RWPE2 (cell line): ENCODE measurements around the gene PAXIP1.

Source experiments
- ATAC-seq: fragments of 200-7000 bp; cut with Tn5 transposase; 3 replicates; pipeline ENCODE4 v1.9.1; 2021; ENCODE audit warnings: low read depth
- DNase-seq: peaks from one replicate; pipeline ENCODE4 v3.0.0-alpha.2; 2020; ENCODE audit warnings: low spot score
- H3K27ac ChIP-seq: fragments of 450-650 bp; 2 replicates; pipeline ENCODE4 v1.5.1; 2017; ENCODE audit warnings: mild to moderate bottlenecking; ENCODE audit not compliant: poor library complexity, severe bottlenecking
- H3K27me3 ChIP-seq: fragments of 250-450 bp; sonication (Bioruptor Pico); 2 replicates; pipeline ENCODE4 v1.5.1; 2021; ENCODE audit warnings: mild to moderate bottlenecking, moderate library complexity; ENCODE audit not compliant: insufficient read depth, poor library complexity, severe bottlenecking
- H3K36me3 ChIP-seq: fragments of 250-450 bp; sonication (Bioruptor Pico); 2 replicates; pipeline ENCODE4 v1.5.1; 2020; ENCODE audit warnings: low read depth, mild to moderate bottlenecking, moderate library complexity
- H3K4me1 ChIP-seq: fragments of 250-450 bp; sonication (Bioruptor Pico); 2 replicates; pipeline ENCODE4 v1.5.1; 2021; ENCODE audit warnings: mild to moderate bottlenecking, moderate library complexity; ENCODE audit not compliant: insufficient read depth, poor library complexity, severe bottlenecking
- H3K4me3 ChIP-seq: fragments of 250-450 bp; sonication (Bioruptor Pico); 2 replicates; pipeline ENCODE4 v1.5.1; 2021; ENCODE audit warnings: mild to moderate bottlenecking, moderate library complexity; ENCODE audit not compliant: severe bottlenecking
- H3K9me3 ChIP-seq: fragments of 250-450 bp; sonication (Bioruptor Pico); 2 replicates; pipeline ENCODE4 v1.5.1; 2021; ENCODE audit warnings: mild to moderate bottlenecking, moderate library complexity; ENCODE audit not compliant: severe bottlenecking
- TF ChIP-seq, protein P1 (sequence below): fragments of 450-650 bp; IDR thresholded peaks from one replicate; pipeline ENCODE4 v1.5.1; 2017; ENCODE audit warnings: mild to moderate bottlenecking, moderate library complexity; ENCODE audit not compliant: poor library complexity, severe bottlenecking

Gene PAXIP1

DNA sequence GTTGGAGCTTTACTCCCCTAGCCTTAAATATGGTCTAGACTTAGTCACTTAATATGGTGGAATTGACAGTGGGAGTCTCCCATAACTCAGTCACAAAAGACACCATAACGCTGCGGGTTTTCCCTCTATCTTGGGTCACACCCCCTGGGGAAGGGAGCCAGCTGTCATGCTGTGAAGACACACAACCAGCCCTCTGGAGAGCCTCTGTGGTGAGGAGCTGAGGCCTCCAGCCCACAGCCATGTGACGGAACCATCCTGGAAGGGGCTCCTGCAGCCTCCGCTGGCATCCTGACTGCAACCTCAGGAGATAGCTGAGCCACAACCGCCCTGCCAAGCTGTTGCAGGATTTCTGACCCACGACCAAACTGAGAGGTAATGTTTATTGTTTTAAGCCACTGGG is 37.9 kb downstream of the PAXIP1 start:
- TF ChIP-seq, protein P1, sequence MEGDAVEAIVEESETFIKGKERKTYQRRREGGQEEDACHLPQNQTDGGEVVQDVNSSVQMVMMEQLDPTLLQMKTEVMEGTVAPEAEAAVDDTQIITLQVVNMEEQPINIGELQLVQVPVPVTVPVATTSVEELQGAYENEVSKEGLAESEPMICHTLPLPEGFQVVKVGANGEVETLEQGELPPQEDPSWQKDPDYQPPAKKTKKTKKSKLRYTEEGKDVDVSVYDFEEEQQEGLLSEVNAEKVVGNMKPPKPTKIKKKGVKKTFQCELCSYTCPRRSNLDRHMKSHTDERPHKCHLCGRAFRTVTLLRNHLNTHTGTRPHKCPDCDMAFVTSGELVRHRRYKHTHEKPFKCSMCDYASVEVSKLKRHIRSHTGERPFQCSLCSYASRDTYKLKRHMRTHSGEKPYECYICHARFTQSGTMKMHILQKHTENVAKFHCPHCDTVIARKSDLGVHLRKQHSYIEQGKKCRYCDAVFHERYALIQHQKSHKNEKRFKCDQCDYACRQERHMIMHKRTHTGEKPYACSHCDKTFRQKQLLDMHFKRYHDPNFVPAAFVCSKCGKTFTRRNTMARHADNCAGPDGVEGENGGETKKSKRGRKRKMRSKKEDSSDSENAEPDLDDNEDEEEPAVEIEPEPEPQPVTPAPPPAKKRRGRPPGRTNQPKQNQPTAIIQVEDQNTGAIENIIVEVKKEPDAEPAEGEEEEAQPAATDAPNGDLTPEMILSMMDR, result no peak
- H3K4me1 ChIP-seq, result no peaks in the 10 kb centered on the region
- ATAC-seq (no peak), DNase-seq (no peak)
- H3K4me3 ChIP-seq, result no peak overlapping the region
- peaks cover 97% of the 10 kb centered on the region for H3K36me3 ChIP-seq
- H3K27ac ChIP-seq, result no peak overlapping the region
- H3K27me3 ChIP-seq, result no peaks in the 10 kb centered on the region
- H3K9me3 ChIP-seq, result no peaks in the 10 kb centered on the region

DNA sequence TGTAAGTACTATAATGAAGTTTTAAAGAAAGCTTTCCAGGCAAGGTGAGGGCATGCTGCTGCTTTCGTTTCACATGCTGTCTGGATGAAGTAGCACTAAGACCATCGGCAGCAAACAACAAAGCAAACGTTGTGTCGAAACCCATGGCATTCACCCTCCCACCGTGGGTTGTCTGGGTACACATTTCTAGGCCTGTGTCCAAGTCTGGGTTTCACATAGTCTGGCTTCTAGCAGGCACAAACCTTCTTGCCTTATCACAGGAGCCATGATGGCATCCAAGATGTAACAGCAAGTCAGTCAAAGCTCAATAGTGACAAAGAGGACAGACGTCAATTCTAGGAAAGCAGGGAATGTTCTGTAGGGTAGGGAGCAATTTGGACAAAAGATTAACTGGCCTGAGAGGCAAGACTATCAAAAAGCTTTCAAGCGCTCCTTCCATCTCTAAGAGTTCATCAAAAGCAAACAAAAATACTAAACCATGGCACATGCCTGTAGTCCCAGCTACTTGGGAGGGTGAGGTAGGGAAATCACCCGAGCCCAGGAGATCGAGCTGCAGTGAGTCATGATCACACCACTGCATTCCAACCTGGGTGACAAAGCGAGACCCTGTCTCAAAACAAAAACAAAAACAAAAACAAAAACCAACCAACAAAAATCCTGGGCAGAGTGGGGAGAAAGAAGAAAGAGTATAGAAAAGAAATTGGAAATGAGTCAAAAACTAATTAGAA is 42.7 kb downstream of the PAXIP1 start:
- no peak overlapping the region for H3K4me3 ChIP-seq
- no peaks in the 10 kb centered on the region for H3K4me1 ChIP-seq
- H3K27ac ChIP-seq, result no peak overlapping the region
- no peaks in the 10 kb centered on the region for H3K9me3 ChIP-seq
- no peaks in the 10 kb centered on the region for H3K27me3 ChIP-seq
- peaks cover 96% of the 10 kb centered on the region for H3K36me3 ChIP-seq
- ATAC-seq (no peak), DNase-seq (no peak)
- TF ChIP-seq, protein P1, result no peak

- ATAC-seq, result no peak
- H3K27me3 ChIP-seq, result no peaks in the 10 kb centered on the region
- peaks cover 96% of the 10 kb centered on the region for H3K36me3 ChIP-seq
- no peak overlapping the region for H3K27ac ChIP-seq
- TF ChIP-seq, protein P1, result no peak
- no peaks in the 10 kb centered on the region for H3K9me3 ChIP-seq
- no peaks in the 10 kb centered on the region for H3K4me1 ChIP-seq
- DNase-seq, result no peak
- no peak overlapping the region for H3K4me3 ChIP-seq
Measured at GRCh38 chr7:154956427-154956826, 46.5 kb downstream of the PAXIP1 start.

DNA sequence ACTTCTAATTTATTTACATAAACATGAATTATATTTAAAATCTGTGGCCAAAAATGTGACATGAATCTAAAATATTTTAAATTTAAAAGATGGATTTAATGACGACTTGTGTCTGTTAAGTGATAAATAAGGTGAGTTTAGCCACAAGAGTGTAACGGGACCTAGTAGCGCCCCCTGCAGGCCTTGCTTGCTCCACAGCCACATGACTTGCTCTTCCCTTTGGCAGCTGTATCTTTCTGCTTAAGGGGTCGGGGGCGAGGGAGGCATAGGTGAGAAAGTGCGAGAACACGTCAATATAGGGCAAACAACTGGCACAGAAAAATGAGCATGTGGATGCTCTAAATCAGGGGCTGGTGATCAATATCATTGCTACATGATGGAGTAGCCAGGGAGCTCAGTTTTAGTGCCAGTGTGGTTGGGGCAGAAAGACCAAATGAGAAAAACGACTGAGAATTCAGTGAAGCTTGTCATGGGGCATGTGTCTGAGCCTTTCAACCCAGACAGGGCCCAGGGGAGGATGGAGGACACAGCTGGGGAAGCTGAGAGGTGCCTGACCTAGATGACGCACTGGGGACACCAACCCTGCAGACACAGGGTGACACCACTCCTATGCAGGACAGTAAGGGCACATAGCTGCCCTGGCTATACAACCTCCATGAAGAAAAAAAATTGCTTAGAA is 49.8 kb downstream of the PAXIP1 start:
- H3K4me1 ChIP-seq, result no peaks in the 10 kb centered on the region
- ATAC-seq, result no peak
- no peaks in the 10 kb centered on the region for H3K27me3 ChIP-seq
- H3K27ac ChIP-seq, result no peak overlapping the region
- DNase-seq, result no peak
- no peak overlapping the region for H3K4me3 ChIP-seq
- H3K36me3 ChIP-seq, result peaks cover 92% of the 10 kb centered on the region
- no peaks in the 10 kb centered on the region for H3K9me3 ChIP-seq
- TF ChIP-seq, protein P1, result peak; percentile 58

DNA sequence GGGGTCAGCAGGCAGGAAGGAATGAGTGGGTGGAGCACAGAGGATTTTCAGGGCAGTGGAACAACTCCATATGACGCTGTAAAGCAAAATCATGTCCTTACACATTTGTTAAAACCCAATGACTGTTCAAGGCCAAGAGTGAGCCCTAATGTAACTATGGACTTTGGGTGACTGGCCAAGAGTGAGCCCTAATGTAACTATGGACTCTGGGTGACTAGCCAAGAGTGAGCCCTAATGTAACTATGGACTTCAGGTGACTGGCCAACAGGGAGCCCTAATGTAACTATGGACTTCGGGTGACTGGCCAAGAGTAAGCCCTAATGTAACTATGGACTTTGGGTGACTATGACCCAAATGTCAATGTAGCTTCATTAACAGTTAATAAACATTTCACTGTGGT is 52.0 kb downstream of the PAXIP1 start:
- Histone ChIP-seq H3K27ac (no peak overlapping the region), H3K36me3 (peaks cover 96% of the 10 kb centered on the region), H3K9me3 (no peaks in the 10 kb centered on the region), H3K4me1 (no peaks in the 10 kb centered on the region), H3K27me3 (no peaks in the 10 kb centered on the region), H3K4me3 (no peak overlapping the region)
- TF ChIP-seq, protein P1, result no peak
- DNase-seq (no peak), ATAC-seq (no peak)
